OCI-LY7 (cell line): ENCODE data around the gene MYOF. TPM values are rescaled to one million over a fixed set of nuclear protein-coding genes. Genes with fewer than 3 reads are reported as not detected.

Source experiments
- BruUV-seq: library from RNA; stranded (reverse); fragments of 400-500 nt; replicated peaks from 2 replicates; lab custom pipeline; 2021; lab: Mats Ljungman, UMichigan
- CTCF ChIA-PET: fragments of 300-600 bp; sonication (Branson Sonifier 250); formaldehyde crosslinking; loops from one replicate; lab custom pipeline; 2022; ENCODE audit warnings: antibody characterized with exemption; ENCODE audit not compliant: unreplicated experiment; lab: Charles Lee
- POLR2A ChIA-PET: fragments of 300-600 bp; sonication (Branson Sonifier 250); formaldehyde crosslinking; loops from one replicate; lab custom pipeline; 2022; ENCODE audit warnings: antibody characterized with exemption; lab: Charles Lee
- DNase-seq: peaks from one replicate; pipeline ENCODE4 v3.0.0-alpha.2; 2015; ENCODE audit warnings: low spot score
- H2AFZ ChIP-seq: fragments of 200-600 bp; sonication (generic), shearing (Covaris generic); 2 replicates; pipeline ENCODE4 v1.6.1; 2014; ENCODE audit warnings: mild to moderate bottlenecking, antibody characterized with exemption, low read length, moderate library complexity
- H3K27ac ChIP-seq: fragments of 200-600 bp; sonication (generic); 2 replicates; pipeline ENCODE4 v1.5.1; 2014; ENCODE audit warnings: mixed run types, low read depth, mild to moderate bottlenecking, moderate library complexity, low read length, inconsistent platforms; ENCODE audit not compliant: poor library complexity, severe bottlenecking
- H3K36me3 ChIP-seq: fragments of 200-600 bp; sonication (generic); 2 replicates; pipeline ENCODE4 v1.6.1; 2014; ENCODE audit warnings: mild to moderate bottlenecking, antibody characterized with exemption, low read length, moderate library complexity, mixed read lengths; ENCODE audit not compliant: insufficient read depth
- H3K4me1 ChIP-seq: fragments of 200-600 bp; sonication (generic); 2 replicates; pipeline ENCODE4 v1.5.1; 2014; ENCODE audit warnings: mild to moderate bottlenecking, low read length; ENCODE audit not compliant: insufficient read depth, poor library complexity, severe bottlenecking
- H3K4me2 ChIP-seq: fragments of 200-600 bp; sonication (generic); 2 replicates; pipeline ENCODE4 v1.6.1; 2014; ENCODE audit warnings: mild to moderate bottlenecking, low read length
- H3K4me3 ChIP-seq: fragments of 200-600 bp; sonication (generic); 2 replicates; pipeline ENCODE4 v1.5.1; 2014; ENCODE audit warnings: mild to moderate bottlenecking, low read depth, low read length; ENCODE audit not compliant: poor library complexity, severe bottlenecking
- H3K79me2 ChIP-seq: fragments of 200-600 bp; sonication (generic); 2 replicates; pipeline ENCODE4 v1.6.1; 2016; ENCODE audit warnings: low read depth, mild to moderate bottlenecking, low read length, moderate library complexity, mixed read lengths; ENCODE audit not compliant: insufficient read depth
- H3K9me2 ChIP-seq: fragments of 200-600 bp; sonication (generic); 2 replicates; pipeline ENCODE4 v1.6.1; 2016; ENCODE audit warnings: mild to moderate bottlenecking, low read length, mixed read lengths; ENCODE audit not compliant: insufficient read depth
- H3K9me3 ChIP-seq: fragments of 200-600 bp; sonication (generic); 2 replicates; pipeline ENCODE4 v1.6.1; 2014; ENCODE audit warnings: mild to moderate bottlenecking, mixed run types, low read length, mixed read lengths
- H4K20me1 ChIP-seq: fragments of 200-600 bp; sonication (generic); 2 replicates; pipeline ENCODE4 v1.6.1; 2014; ENCODE audit warnings: mild to moderate bottlenecking, antibody characterized with exemption, low read length, moderate library complexity, mixed read lengths; ENCODE audit not compliant: insufficient read depth
- EZH2phosphoT487 ChIP-seq: fragments of 200-600 bp; sonication (generic); IDR thresholded peaks from 2 replicates; pipeline ENCODE4 v1.6.1; 2018; ENCODE audit warnings: low read depth, borderline replicate concordance, mild to moderate bottlenecking, mixed run types, antibody characterized with exemption, low read length, moderate library complexity, mixed read lengths
- intact Hi-C: fragments of 100-400 bp; cut with micrococcal nuclease; formaldehyde crosslinking; loops from one replicate; pipeline ENCODE4 v1.10.0; 2022; ENCODE audit not compliant: unreplicated experiment
- total RNA-seq, 2 experiments: library from RNA; depleted of rRNA in 1 of 2; stranded (reverse); fragments of >200 nt in 1 of 2; shearing (Covaris generic) in 1 of 2; gene quantifications; 2 replicates each; pipeline ENCODE4 v1.2.3, GENCODE V29; 2014 to 2022
- TF ChIP-seq, protein P1 (sequence below): fragments of 200-600 bp; sonication (generic); conservative IDR thresholded peaks from 2 replicates; pipeline ENCODE4 v1.5.1; 2014; ENCODE audit warnings: mild to moderate bottlenecking, antibody characterized with exemption, low read length, moderate library complexity, mixed read lengths

The MYOF gene
- total RNA-seq, 2 experiments from 2014 or later: 0.42 TPM; not detected in 1

DNA sequence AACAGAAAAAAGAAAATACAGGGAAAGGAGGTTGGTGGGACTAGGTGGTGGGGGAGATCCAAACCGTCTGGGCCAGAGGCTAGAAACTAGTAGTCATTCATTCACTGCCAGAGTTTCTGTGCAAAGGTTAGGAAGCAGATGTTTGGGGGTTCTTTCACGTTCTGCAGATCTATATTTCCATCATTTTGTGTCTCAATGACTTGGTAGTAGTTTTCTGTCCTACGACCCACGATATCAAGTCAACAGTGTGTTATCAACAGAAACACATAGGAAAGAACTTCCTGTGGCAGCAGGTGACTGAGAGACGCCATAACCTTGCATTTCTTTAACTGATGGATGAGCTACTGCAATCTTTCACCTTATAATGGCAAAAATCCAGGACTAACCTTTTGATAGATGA lies 16.0 kb upstream of the MYOF start:
- Histone ChIP-seq H3K9me3 (no peaks in the 10 kb centered on the region), H2AFZ (no peak overlapping the region), H3K79me2 (peaks cover 60% of the 10 kb centered on the region), H3K4me3 (peak overlapping the region; percentile 97), H3K4me1 (peaks cover 42% of the 10 kb centered on the region), H3K36me3 (peaks cover 47% of the 10 kb centered on the region), H3K4me2 (peak overlapping the region; percentile 93), H3K27ac (peak overlapping the region; percentile 35), H3K9me2 (no peaks in the 10 kb centered on the region), H4K20me1 (peaks cover 10% of the 10 kb centered on the region; the same call in 1 of the 2 replicates)
- peak; percentile 11 for DNase-seq
- POLR2A ChIA-PET: no interaction called here
- intact Hi-C loops: loop anchor here (5.0 kb wide), 2 partner anchors 124 to 184 kb away; no protein-coding TSS in a partner anchor
- CTCF ChIA-PET: no interaction called here
- no TSS peak for BruUV-seq
- TF ChIP-seq, protein P1, sequence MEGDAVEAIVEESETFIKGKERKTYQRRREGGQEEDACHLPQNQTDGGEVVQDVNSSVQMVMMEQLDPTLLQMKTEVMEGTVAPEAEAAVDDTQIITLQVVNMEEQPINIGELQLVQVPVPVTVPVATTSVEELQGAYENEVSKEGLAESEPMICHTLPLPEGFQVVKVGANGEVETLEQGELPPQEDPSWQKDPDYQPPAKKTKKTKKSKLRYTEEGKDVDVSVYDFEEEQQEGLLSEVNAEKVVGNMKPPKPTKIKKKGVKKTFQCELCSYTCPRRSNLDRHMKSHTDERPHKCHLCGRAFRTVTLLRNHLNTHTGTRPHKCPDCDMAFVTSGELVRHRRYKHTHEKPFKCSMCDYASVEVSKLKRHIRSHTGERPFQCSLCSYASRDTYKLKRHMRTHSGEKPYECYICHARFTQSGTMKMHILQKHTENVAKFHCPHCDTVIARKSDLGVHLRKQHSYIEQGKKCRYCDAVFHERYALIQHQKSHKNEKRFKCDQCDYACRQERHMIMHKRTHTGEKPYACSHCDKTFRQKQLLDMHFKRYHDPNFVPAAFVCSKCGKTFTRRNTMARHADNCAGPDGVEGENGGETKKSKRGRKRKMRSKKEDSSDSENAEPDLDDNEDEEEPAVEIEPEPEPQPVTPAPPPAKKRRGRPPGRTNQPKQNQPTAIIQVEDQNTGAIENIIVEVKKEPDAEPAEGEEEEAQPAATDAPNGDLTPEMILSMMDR: no peak
- TF ChIP-seq EZH2phosphoT487: no peak

DNA sequence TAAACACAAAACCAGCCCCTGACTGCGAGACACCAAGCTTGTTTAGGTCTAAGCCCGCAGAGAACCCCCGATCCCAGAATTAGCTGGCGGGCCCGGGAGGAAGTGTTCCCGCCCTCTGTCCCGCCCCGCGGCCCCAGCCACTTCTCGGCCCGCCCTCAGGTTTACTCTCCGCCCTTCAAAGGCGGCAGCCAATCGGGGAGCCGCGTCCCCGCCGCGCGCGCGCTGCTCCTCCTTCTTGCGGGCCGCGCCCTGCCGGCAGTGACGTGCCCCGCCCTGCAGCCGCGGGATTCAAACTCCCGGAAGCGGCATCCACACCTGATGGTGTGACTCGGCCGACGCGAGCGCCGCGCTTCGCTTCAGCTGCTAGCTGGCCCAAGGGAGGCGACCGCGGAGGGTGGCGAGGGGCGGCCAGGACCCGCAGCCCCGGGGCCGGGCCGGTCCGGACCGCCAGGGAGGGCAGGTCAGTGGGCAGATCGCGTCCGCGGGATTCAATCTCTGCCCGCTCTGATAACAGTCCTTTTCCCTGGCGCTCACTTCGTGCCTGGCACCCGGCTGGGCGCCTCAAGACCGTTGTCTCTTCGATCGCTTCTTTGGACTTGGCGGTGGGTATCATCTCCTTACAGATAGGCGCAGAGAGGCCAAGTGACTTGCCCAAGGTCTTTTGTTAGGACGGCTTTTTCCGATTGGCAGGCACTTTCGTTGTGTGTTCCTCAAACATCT lies 14.3 kb upstream of the MYOF start, which contains the start of gene CEP55:
Gene CEP55, plus strand, starts transcription at position 291 of the 720 bp plus-strand sequence. CDS start 3,440 bp downstream, outside the sequence.
- Histone ChIP-seq H3K36me3 (peaks cover 32% of the 10 kb centered on the region), H3K9me3 (no peaks in the 10 kb centered on the region), H4K20me1 (peaks cover 10% of the 10 kb centered on the region; the same call in 1 of the 2 replicates), H3K4me2 (peak within 1 kb of the TSS; percentile 93), H3K79me2 (peaks cover 49% of the 10 kb centered on the region), H2AFZ (peak within 1 kb of the TSS; percentile 90), H3K27ac (peak within 1 kb of the TSS; percentile 73), H3K4me3 (peak within 1 kb of the TSS; percentile 97), H3K9me2 (no peaks in the 10 kb centered on the region), H3K4me1 (peaks cover 42% of the 10 kb centered on the region)
- intact Hi-C loops: loop anchor here (5.0 kb wide), 2 partner anchors 126 to 186 kb away; no protein-coding TSS in a partner anchor
- TF ChIP-seq, protein P1: no peak
- TF ChIP-seq EZH2phosphoT487: no peak
- no TSS peak for BruUV-seq
- CTCF ChIA-PET: interaction anchor here (0.9 kb wide), 1 partner anchor 13 kb away, joined by 4 read pairs; no protein-coding TSS in a partner anchor
- peak; percentile 96 for DNase-seq
- POLR2A ChIA-PET: interaction anchor here (0.5 to 1.7 kb wide), 5 partner anchors 9 to 855 kb away, joined by 3 to 5 read pairs (median 4); no protein-coding TSS in a partner anchor
